ENCODE results near the gene LRIG1.

DNA sequence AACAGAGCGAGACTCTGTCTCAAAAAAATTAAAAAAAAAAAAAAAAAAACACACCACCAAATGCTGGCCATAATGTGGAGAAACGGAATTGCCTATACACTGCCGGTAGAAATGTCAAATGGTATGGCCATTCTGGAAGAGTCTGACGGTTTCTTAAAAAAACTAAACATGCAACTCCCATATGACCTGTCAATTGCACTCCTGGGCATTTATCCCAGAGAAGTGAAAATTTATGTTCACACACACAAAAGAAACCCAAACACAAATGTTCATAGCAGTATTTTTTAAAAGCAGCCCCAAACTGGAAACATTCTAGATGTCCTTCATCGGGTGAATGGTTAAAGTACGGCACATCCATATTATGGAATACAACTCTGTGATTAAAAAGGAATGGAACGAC, 66.1 kb downstream of the LRIG1 start:
- TF ChIP-seq CTCF (IDR thresholded peaks at IDR 0.05) (no peak), EZH2 (IDR thresholded peaks at IDR 0.05) (no peak)

All from neural progenitor cell (in vitro differentiated cells).